Suprapubic skin (tissue), 4 donors: ENCODE data around the gene CATSPERD.

Source experiments
- EP300 ChIP-seq: sonication (generic); formaldehyde crosslinking; IDR thresholded peaks from one replicate; pipeline ENCODE4 v1.6.1; 2017; ENCODE audit warnings: antibody characterized with exemption
- POLR2A ChIP-seq, 2 donors: fragments of 450-650 bp; IDR thresholded peaks; one replicate each; pipeline ENCODE4 v1.6.1; 2017; ENCODE audit warnings: antibody characterized with exemption in 2 of 2, mild to moderate bottlenecking in 2 of 2, moderate library complexity in 2 of 2
- POLR2AphosphoS5 ChIP-seq, 3 donors: sonication (generic); formaldehyde crosslinking; IDR thresholded peaks; one replicate each; pipeline ENCODE4 v1.6.1; 2017; ENCODE audit warnings: antibody characterized with exemption in 3 of 3
- TF ChIP-seq, protein P1 (sequence below), 2 donors: fragments of 200-600 bp in 1 of 2; fragments of 450-650 bp in 1 of 2; sonication (generic) in 1 of 2; IDR thresholded peaks; one replicate each; pipeline ENCODE4 v1.5.1; 2016 to 2019; ENCODE audit warnings: antibody characterized with exemption in 2 of 2, mild to moderate bottlenecking in 1 of 2, moderate library complexity in 1 of 2

DNA sequence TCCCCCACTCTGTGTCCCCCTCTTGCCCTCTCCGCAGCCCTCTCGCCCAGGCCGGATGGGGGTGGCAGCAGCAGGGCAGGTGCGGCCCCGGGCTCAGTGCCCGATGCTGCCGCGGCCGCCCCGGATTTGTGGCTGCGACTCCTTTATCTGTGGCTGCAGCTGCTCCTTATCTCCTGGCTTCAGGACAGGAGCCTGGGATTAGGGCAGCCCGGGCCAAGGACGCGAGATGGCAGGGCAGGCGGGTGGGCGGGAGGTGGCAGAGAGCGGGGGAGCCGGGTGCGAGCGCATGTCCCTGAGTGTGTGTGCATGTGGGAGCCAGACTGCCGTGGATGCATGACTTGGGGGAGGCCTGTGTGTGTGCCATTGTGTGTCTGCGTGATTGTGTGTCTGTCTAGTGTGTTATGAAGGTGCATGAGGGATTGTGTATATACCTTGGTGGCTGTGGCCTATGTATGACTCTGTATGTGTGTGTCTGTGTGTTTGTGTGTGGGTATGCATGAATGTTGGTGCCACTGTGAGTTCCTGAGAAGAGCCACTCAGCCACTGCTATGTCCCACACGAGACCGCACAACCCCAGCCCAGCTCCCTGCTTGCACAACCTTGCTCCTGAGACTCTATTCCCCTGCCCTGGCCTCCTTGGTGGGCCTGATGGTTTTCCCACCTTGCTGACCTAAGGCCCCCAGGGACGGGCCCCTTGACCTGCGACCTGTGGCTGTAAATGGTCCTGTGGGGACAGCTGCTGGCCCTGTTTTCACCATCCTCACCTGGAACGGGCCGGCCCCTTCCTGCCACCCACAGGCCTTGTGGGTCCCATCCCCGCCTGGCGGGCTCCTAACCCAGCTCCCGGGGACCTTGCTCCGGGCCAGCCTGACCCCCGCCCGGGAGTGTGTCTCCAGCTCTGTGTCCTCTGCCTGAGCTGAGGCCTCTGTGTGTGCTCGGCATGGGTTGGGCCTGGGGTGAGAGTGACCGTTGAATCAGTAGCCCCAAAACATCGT is 79.1 kb downstream of the CATSPERD start:
- no peak for TF ChIP-seq EP300
- TF ChIP-seq, protein P1, sequence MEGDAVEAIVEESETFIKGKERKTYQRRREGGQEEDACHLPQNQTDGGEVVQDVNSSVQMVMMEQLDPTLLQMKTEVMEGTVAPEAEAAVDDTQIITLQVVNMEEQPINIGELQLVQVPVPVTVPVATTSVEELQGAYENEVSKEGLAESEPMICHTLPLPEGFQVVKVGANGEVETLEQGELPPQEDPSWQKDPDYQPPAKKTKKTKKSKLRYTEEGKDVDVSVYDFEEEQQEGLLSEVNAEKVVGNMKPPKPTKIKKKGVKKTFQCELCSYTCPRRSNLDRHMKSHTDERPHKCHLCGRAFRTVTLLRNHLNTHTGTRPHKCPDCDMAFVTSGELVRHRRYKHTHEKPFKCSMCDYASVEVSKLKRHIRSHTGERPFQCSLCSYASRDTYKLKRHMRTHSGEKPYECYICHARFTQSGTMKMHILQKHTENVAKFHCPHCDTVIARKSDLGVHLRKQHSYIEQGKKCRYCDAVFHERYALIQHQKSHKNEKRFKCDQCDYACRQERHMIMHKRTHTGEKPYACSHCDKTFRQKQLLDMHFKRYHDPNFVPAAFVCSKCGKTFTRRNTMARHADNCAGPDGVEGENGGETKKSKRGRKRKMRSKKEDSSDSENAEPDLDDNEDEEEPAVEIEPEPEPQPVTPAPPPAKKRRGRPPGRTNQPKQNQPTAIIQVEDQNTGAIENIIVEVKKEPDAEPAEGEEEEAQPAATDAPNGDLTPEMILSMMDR (IDR thresholded peaks at IDR 0.05) = no peak
- TF ChIP-seq POLR2A (IDR thresholded peaks at IDR 0.05) = no peak
- no peak for TF ChIP-seq POLR2AphosphoS5 (IDR thresholded peaks at IDR 0.05)
